ENCODE data around the gene OSBPL3. TPM values are rescaled to one million over a fixed set of nuclear protein-coding genes. Genes with fewer than 3 reads are reported as not detected.
A peak's percentile ranks its signal among the peaks of the same experiment; 100 is the strongest.

Gene OSBPL3
- total RNA-seq, 1 donor from 2014 or later, result 26.8 TPM

DNA sequence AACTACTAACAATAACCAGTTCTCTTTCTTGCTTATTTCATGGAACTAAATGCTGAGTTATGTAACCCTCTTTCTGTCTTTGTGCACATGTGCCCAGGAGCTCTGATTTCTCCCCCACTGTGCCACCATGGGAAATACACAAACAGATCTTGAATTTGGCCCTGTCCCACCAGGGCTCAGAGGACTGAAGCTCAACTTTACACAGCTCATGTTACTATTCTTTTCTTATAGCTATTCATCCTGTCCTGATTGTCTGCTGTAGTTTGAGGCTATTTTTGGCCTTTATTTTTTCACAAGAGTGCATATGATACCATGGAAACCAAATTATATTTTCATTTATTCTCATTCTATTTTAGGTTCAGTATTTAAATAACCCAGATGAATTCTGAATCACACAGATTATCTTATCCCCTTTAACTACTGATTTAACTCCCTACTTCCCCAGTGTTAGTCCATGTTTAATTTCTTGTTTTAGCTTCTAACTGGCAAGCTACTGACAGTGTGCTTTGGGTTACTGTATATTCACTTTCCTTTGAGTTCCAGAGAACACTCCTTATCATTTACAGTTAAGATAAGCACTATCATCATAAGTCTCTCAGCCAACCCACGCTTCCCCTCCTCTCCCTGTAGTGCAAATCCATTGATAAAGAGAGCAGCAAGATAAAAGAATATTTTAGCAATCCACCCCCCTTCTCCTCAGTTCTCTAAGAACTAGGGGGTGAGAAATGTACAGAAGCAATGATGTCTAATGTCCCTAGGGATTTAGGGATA lies 150.9 kb downstream of the OSBPL3 start:
- DNase-seq (ENCODE audit: low read depth), result no peak
- no peak overlapping the region for H3K4me3 ChIP-seq (ENCODE audit: low read depth, low read length)
- TF ChIP-seq, protein P1, sequence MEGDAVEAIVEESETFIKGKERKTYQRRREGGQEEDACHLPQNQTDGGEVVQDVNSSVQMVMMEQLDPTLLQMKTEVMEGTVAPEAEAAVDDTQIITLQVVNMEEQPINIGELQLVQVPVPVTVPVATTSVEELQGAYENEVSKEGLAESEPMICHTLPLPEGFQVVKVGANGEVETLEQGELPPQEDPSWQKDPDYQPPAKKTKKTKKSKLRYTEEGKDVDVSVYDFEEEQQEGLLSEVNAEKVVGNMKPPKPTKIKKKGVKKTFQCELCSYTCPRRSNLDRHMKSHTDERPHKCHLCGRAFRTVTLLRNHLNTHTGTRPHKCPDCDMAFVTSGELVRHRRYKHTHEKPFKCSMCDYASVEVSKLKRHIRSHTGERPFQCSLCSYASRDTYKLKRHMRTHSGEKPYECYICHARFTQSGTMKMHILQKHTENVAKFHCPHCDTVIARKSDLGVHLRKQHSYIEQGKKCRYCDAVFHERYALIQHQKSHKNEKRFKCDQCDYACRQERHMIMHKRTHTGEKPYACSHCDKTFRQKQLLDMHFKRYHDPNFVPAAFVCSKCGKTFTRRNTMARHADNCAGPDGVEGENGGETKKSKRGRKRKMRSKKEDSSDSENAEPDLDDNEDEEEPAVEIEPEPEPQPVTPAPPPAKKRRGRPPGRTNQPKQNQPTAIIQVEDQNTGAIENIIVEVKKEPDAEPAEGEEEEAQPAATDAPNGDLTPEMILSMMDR (conservative IDR thresholded peaks at IDR 0.05; ENCODE audit: low read depth, low read length), result no peak

DNA sequence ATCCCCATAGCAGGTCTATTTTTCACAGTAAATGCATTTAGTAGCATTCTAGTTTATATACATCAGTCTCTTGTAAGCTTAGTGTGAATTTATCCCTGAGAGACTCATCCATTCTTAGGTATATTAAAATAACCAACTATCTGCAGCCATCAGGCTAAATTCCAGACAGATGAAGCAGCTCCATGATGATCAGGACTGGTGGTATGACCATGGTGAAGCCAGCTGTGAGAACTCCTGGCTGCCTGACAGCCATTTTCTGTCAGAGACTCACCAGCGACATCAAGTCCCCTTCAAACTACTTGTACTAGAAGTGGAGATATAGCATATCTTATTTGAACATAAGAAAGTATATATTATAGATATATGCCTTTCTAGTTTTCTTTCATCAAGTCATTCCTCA lies 152.4 kb downstream of the OSBPL3 start:
- TF ChIP-seq, protein P1 (conservative IDR thresholded peaks at IDR 0.05; ENCODE audit: low read depth, low read length), result no peak
- no peak for DNase-seq (ENCODE audit: low read depth)
- H3K4me3 ChIP-seq (ENCODE audit: low read depth, low read length), result no peak overlapping the region

DNA sequence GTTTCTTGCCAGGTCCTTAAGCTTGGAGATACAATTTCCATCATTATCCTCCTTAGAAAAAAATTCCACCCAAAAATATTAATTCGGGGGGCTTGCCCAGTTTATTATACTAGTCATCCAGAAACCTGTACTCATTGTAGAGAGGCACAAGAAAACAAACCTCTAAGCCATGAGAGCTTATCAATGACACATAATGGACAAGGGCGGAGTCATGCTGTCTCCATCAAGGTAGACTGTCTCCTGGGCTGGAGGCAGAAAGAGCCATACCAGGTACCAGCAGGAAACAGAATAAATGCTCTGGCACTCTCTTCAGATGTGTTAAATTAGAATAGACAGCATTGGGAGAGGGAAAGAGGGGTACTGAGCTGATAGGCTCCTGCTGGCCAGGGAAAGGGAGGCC lies 153.0 kb downstream of the OSBPL3 start:
- H3K4me3 ChIP-seq (ENCODE audit: low read depth, low read length), result no peak overlapping the region

DNA sequence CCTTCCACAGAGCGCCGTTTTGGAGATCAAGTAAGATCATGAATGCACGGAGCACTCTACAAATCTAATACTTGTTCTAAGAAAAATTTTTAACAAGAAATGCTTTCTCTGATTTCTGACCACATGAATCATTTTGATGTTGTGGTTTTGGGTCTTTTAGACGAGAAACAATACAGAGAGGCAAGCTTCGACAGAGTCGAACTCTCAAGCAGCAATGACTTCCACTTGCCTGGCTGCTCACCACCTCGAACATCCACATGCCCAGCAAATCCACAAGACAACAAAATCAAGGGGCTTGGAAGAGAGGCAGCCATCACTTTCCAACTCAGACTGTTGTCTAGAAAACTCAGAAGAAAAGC lies 153.3 kb downstream of the OSBPL3 start:
- TF ChIP-seq, protein P1 (conservative IDR thresholded peaks at IDR 0.05; ENCODE audit: low read depth, low read length), result no peak
- no peak overlapping the region for H3K4me3 ChIP-seq (ENCODE audit: low read depth, low read length)
- no peak for DNase-seq (ENCODE audit: low read depth)

More for the DNA sequence above, 153.0 kb downstream of the OSBPL3 start:
- no peak for DNase-seq (ENCODE audit: low read depth)
- TF ChIP-seq, protein P1 (conservative IDR thresholded peaks at IDR 0.05; ENCODE audit: low read depth, low read length), result no peak

DNA sequence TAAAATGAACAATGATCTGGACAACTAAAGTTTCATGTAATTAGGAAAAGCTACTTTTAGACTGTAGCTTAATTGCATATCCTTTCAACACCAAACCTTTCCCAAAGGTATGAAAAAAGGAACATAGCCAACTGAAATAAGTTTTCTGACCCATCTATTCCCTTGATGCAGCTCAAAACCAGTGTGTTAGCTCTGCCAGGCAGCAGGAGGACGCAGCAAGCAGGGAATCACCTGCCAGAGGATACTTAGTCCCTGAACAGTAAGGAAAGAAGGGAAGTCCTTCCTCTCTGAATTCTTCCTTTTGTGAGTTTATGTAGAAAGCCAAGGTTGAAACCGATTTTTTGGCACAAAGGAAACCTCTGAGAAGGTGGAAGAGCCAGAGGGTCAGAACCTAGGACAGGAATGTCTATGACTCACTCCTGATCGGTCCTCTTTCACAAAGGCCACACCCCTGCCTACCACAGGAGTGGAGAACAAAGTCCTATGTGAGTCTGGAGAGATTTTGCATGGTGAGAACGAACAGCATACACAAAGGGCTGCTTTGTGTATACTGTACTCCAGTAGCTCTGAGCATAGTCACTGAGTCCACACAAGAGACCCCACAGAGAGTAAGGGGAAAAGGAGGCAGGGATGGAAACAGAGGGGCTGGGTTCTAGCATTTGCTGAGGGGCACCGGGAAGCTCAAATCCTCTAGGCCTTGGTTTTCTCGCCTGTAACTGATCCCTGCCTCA lies 153.9 kb downstream of the OSBPL3 start:
- H3K4me3 ChIP-seq (ENCODE audit: low read depth, low read length), result no peak overlapping the region
- DNase-seq (ENCODE audit: low read depth), result peak; percentile 50
- TF ChIP-seq, protein P1 (conservative IDR thresholded peaks at IDR 0.05; ENCODE audit: low read depth, low read length), result no peak

DNA sequence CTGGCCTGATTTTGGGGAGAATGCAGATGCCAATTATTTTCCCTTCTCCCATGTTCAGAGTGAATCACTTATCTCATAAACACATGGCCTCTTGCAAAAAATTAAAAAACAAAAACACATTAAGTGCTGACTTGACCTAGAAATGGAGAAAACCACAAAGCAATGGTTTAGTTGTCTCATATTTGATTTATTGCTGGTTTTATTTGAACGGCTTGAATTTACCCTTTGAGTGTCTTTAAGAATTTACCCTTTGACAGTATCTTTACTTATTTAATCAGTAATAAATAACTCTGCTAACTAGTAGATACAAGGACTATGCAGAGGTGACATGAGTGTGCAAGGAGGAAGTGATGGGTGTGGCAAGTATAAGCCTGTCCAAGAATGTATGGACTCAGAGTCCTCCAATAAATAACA lies 154.6 kb downstream of the OSBPL3 start:
- H3K4me3 ChIP-seq (ENCODE audit: low read depth, low read length), result no peak overlapping the region
- DNase-seq (ENCODE audit: low read depth), result no peak
- TF ChIP-seq, protein P1 (conservative IDR thresholded peaks at IDR 0.05; ENCODE audit: low read depth, low read length), result no peak

All from epithelial cell of proximal tubule (primary cell).